ENCODE measurements around the gene TMEM143.

DNA sequence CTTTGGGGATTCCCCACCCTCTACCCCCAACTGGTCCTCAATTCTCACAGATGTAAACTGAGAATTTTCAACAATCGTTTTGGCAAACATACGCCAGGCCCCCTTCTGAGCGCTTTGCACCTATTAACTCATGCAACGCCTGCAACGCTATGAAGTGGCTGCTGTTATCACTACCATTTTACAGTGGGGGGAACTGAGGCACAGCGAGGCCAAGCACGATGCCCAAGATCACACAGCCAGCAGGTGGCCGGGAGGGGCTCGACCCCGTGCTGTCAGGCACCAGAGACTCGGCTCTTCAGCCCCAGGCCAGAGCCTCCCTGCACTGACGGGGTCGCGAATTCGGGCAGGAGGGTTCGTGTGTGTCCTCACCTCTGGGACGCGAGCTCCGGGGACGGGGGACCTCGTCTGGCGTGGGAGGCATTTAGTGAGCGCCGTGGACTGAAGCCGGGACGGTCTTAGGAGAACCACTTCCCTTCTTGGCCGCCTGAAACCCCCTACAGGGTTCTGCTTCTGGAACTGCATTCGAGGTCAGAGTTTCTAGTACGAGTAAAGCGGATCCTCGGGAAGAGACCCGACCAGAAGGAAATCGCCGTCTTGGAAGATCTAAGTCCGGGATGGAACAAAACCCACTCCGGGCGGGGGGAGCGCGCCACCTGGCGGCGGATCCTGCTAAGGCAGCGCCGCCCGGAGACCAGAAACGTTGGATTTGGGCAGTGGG lies 72.8 kb downstream of the TMEM143 start:
- TF ChIP-seq YY1 (IDR thresholded peaks at IDR 0.05; ENCODE audit: insufficient read depth, insufficient read length) = no peak
- TF ChIP-seq ZNF274 (IDR thresholded peaks at IDR 0.05; ENCODE audit: low read depth, low read length) = no peak

Data from NT2/D1 (cell line).